Activated CD4-positive, alpha-beta T cell treated with anti-CD3 and anti-CD28 coated beads, Interleukin-2, amount 10 ng/mL, durations not matched to agents 24 days and 14 days (primary cell): ENCODE data around the gene GPR142. TPM values are rescaled to one million over a fixed set of nuclear protein-coding genes. Genes with fewer than 3 reads are reported as not detected.
A peak's percentile ranks its signal among the peaks of the same experiment; 100 is the strongest.

ENCODE experiments used
- DNase-seq: peaks from one replicate; pipeline ENCODE4 v3.0.0; 2022
- H3K27ac Mint-ChIP-seq: one replicate; pipeline ENCODE4 v1.8.0; 2022; ENCODE audit warnings: mild to moderate bottlenecking, mixed read lengths
- H3K27me3 Mint-ChIP-seq: one replicate; pipeline ENCODE4 v1.8.0; 2022; ENCODE audit warnings: mixed read lengths
- H3K36me3 Mint-ChIP-seq: one replicate; pipeline ENCODE4 v1.8.0; 2022; ENCODE audit warnings: low read depth, mild to moderate bottlenecking, mixed read lengths
- H3K4me1 Mint-ChIP-seq: one replicate; pipeline ENCODE4 v1.8.0; 2021; ENCODE audit warnings: mixed read lengths
- H3K4me3 Mint-ChIP-seq: one replicate; pipeline ENCODE4 v1.8.0; 2022; ENCODE audit warnings: mild to moderate bottlenecking, moderate library complexity, mixed read lengths
- H3K9me3 Mint-ChIP-seq: one replicate; pipeline ENCODE4 v1.8.0; 2021; ENCODE audit warnings: mixed read lengths
- intact Hi-C: fragments of 100-400 bp; cut with micrococcal nuclease; formaldehyde crosslinking; loops from one replicate; pipeline ENCODE4 v1.15.1; 2023
- total RNA-seq: library from RNA; stranded (reverse); gene quantifications from 2 replicates; pipeline ENCODE4 v1.2.3, GENCODE V29; 2022

The GPR142 gene
- total RNA-seq, 1 donor from 2014 or later, result not detected

DNA sequence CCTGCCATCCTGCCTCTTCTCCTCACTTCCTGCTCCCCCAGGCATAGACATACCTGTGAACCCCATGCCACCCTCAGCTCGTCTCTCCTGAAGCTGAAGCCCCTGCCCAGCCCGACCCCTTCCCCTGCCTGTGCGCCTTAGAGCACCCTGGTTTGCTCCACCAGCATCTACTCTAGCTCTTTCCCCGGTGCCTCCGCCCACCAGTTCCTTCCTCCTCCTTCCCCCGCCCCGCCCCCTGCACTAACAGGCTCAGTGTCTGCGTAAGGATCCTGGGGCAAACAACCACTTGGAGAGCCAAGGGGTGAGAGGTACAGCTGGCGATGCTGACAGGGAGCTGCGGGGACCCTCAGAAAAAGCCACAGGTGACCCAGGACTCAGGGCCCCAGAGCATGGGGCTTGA, 1.9 kb downstream of the GPR142 start:
- Mint-ChIP-seq H3K27me3 (peaks cover 4% of the 10 kb centered on the region), H3K36me3 (no peaks in the 10 kb centered on the region), H3K27ac (no peak overlapping the region), H3K4me3 (peak overlapping the region; percentile 58), H3K9me3 (no peaks in the 10 kb centered on the region), H3K4me1 (peaks cover 14% of the 10 kb centered on the region)
- peak; percentile 86 for DNase-seq
- intact Hi-C loops, result no loop called here

GRCh38 chr17:74369665-74370490, 2.6 kb downstream of the GPR142 start:
- Mint-ChIP-seq H3K27me3 (peaks cover 4% of the 10 kb centered on the region), H3K27ac (no peak overlapping the region), H3K4me3 (peak overlapping the region; percentile 58), H3K9me3 (no peaks in the 10 kb centered on the region), H3K4me1 (peaks cover 14% of the 10 kb centered on the region), H3K36me3 (no peaks in the 10 kb centered on the region)
- no peak for DNase-seq
- intact Hi-C loops, result no loop called here

DNA sequence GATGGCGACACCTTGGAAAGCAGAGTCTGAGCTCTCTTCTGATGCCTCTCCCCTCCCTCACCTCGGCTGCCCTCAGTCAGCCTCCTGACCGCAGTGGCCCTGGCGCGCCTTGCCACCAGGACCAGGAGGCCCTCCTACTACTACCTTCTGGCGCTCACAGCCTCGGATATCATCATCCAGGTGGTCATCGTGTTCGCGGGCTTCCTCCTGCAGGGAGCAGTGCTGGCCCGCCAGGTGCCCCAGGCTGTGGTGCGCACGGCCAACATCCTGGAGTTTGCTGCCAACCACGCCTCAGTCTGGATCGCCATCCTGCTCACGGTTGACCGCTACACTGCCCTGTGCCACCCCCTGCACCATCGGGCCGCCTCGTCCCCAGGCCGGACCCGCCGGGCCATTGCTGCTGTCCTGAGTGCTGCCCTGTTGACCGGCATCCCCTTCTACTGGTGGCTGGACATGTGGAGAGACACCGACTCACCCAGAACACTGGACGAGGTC, 4.4 kb downstream of the GPR142 start:
- Mint-ChIP-seq H3K27me3 (peaks cover 4% of the 10 kb centered on the region), H3K36me3 (no peaks in the 10 kb centered on the region), H3K9me3 (no peaks in the 10 kb centered on the region), H3K27ac (no peak overlapping the region), H3K4me1 (peaks cover 14% of the 10 kb centered on the region), H3K4me3 (no peak overlapping the region)
- DNase-seq, result no peak
- intact Hi-C loops, result no loop called here

GRCh38 chr17:74372426-74372825, 5.1 kb downstream of the GPR142 start:
- Mint-ChIP-seq H3K36me3 (no peaks in the 10 kb centered on the region), H3K4me1 (peaks cover 14% of the 10 kb centered on the region), H3K27me3 (peaks cover 4% of the 10 kb centered on the region), H3K9me3 (no peaks in the 10 kb centered on the region), H3K27ac (no peak overlapping the region), H3K4me3 (no peak overlapping the region)
- intact Hi-C loops, result no loop called here
- DNase-seq, result no peak

GRCh38 chr17:74373838-74374606, 6.7 kb downstream of the GPR142 start:
- Mint-ChIP-seq H3K36me3 (no peaks in the 10 kb centered on the region), H3K4me1 (peaks cover 6% of the 10 kb centered on the region), H3K27ac (no peak overlapping the region), H3K4me3 (no peak overlapping the region), H3K27me3 (peaks cover 2% of the 10 kb centered on the region), H3K9me3 (no peaks in the 10 kb centered on the region)
- intact Hi-C loops, result no loop called here
- no peak for DNase-seq

- intact Hi-C loops, result loop anchor here (5.0 kb wide), 1 partner anchor 227 kb away; no protein-coding TSS in a partner anchor
- DNase-seq, result no peak
- H3K27ac Mint-ChIP-seq, result no peak overlapping the region
- no peaks in the 10 kb centered on the region for H3K36me3 Mint-ChIP-seq
- no peaks in the 10 kb centered on the region for H3K4me1 Mint-ChIP-seq
- peaks cover 2% of the 10 kb centered on the region for H3K27me3 Mint-ChIP-seq
- no peak overlapping the region for H3K4me3 Mint-ChIP-seq
- H3K9me3 Mint-ChIP-seq, result no peaks in the 10 kb centered on the region
Measured at GRCh38 chr17:74374858-74375257, 7.6 kb downstream of the GPR142 start.

GRCh38 chr17:74379495-74380085, 12.3 kb downstream of the GPR142 start:
- H3K27ac Mint-ChIP-seq, result no peak overlapping the region
- H3K4me3 Mint-ChIP-seq, result no peak overlapping the region
- no peaks in the 10 kb centered on the region for H3K36me3 Mint-ChIP-seq
- peak; percentile 97 for DNase-seq
- H3K27me3 Mint-ChIP-seq, result peaks cover 5% of the 10 kb centered on the region
- H3K9me3 Mint-ChIP-seq, result no peaks in the 10 kb centered on the region
- peaks cover 3% of the 10 kb centered on the region for H3K4me1 Mint-ChIP-seq
- intact Hi-C loops, result loop anchor here (1.0 to 5.0 kb wide), 4 partner anchors 78 to 223 kb away; no protein-coding TSS in a partner anchor

GRCh38 chr17:74380086-74380958, 13.0 kb downstream of the GPR142 start:
- Mint-ChIP-seq H3K27me3 (peaks cover 5% of the 10 kb centered on the region), H3K36me3 (no peaks in the 10 kb centered on the region), H3K4me3 (no peak overlapping the region), H3K4me1 (peaks cover 3% of the 10 kb centered on the region), H3K27ac (no peak overlapping the region), H3K9me3 (no peaks in the 10 kb centered on the region)
- intact Hi-C loops, result no loop called here
- no peak for DNase-seq

DNA sequence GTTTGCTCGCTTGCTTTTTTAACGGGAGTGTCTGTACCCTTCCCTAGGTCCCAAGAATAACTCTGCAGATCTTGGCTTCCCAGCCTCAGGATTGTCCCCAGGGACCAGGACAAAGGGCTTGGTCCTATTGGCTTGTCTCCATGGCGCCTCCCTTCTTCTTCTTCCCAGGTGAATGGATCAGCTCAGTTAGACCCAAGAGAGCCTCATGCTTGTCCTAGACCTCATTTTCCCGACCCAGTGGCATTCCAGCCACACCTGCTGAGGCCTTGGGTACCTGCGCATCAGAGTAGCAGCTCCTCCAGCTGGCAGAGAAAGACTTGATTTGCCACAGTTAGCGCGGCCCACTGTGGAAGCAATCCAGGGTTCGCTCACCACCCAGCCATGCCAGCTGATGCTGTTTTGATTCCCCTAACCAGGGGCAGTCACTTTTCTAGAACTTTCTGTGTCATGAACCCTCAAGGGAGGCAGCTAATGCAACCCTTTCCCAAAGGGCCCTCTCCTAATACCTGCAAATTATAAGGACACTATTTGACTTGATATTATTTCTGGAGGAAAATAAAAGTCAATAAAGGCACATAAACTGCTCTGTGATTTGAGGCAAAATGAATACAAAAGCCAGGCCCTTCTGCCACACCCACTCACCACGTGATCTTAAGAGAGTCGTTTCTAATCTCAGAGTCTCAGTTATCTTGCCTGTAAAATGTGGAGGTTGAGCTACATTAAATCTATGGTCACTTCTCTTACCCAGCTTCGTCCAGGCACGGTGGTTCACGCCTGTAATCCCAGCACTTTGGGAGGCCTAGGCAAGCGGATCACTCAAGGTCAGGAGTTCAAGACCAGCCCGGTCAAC, 13.9 kb downstream of the GPR142 start:
- H3K4me3 Mint-ChIP-seq, result no peak overlapping the region
- peaks cover 5% of the 10 kb centered on the region for H3K27me3 Mint-ChIP-seq
- peaks cover 3% of the 10 kb centered on the region for H3K4me1 Mint-ChIP-seq
- no peak for DNase-seq
- no peaks in the 10 kb centered on the region for H3K36me3 Mint-ChIP-seq
- intact Hi-C loops, result no loop called here
- no peak overlapping the region for H3K27ac Mint-ChIP-seq
- H3K9me3 Mint-ChIP-seq, result no peaks in the 10 kb centered on the region

DNA sequence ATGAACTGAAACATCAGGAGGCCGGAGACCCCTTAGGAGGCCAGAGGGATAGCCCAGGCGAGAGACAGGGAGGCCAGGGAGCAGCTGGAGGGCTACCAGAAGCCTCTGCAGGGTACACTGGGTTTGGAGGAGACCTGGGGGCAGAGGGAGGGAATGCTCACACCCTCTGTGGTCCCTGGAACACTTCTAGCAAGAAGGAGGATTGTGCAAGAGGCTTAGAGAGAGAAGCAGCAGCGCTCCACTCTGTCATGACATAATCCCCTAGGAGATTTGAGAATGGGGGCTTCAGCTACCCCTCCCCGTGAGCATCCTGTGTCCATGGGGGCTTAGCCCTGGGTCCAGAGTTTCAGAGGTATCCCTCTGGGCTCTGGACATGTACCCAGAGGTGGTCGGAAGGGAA, 15.8 kb downstream of the GPR142 start:
- intact Hi-C loops, result no loop called here
- Mint-ChIP-seq H3K27me3 (peaks cover 5% of the 10 kb centered on the region), H3K27ac (no peak overlapping the region), H3K36me3 (no peaks in the 10 kb centered on the region), H3K4me1 (peaks cover 3% of the 10 kb centered on the region), H3K9me3 (no peaks in the 10 kb centered on the region), H3K4me3 (no peak overlapping the region)
- no peak for DNase-seq

- H3K9me3 Mint-ChIP-seq, result no peaks in the 10 kb centered on the region
- no peaks in the 10 kb centered on the region for H3K36me3 Mint-ChIP-seq
- intact Hi-C loops, result no loop called here
- peaks cover 3% of the 10 kb centered on the region for H3K4me1 Mint-ChIP-seq
- DNase-seq, result no peak
- H3K4me3 Mint-ChIP-seq, result no peak overlapping the region
- H3K27ac Mint-ChIP-seq, result no peak overlapping the region
- H3K27me3 Mint-ChIP-seq, result peaks cover 10% of the 10 kb centered on the region
Measured at GRCh38 chr17:74385201-74385600, 17.9 kb downstream of the GPR142 start.

GRCh38 chr17:74386386-74386785, 19.1 kb downstream of the GPR142 start:
- H3K4me3 Mint-ChIP-seq, result no peak overlapping the region
- H3K9me3 Mint-ChIP-seq, result no peaks in the 10 kb centered on the region
- no peaks in the 10 kb centered on the region for H3K36me3 Mint-ChIP-seq
- no peaks in the 10 kb centered on the region for H3K4me1 Mint-ChIP-seq
- intact Hi-C loops, result no loop called here
- DNase-seq, result no peak
- H3K27me3 Mint-ChIP-seq, result peaks cover 11% of the 10 kb centered on the region
- H3K27ac Mint-ChIP-seq, result no peak overlapping the region
